ENCODE results near the gene FAM20B.

Gene FAM20B

GRCh38 chr1:179103999-179104398, 78.3 kb downstream of the FAM20B start:
- TF ChIP-seq POLR2AphosphoS5 (IDR thresholded peaks at IDR 0.05; ENCODE audit: low read depth, low read length) (no peak), TAF1 (IDR thresholded peaks at IDR 0.05; ENCODE audit: borderline replicate concordance, insufficient read depth, low read length) (no peak), SIN3A (IDR thresholded peaks at IDR 0.05; ENCODE audit: borderline replicate concordance, insufficient read depth, low read length) (no peak), REST (IDR thresholded peaks at IDR 0.05; ENCODE audit: insufficient read depth in 1 of 2, low read depth in 2 of 2, low read length in 2 of 2) (no peak), FOXP2 (optimal IDR thresholded peaks at IDR 0.05; ENCODE audit: borderline replicate concordance, extremely low read depth, extremely low read length, insufficient read depth) (no peak)

DNA sequence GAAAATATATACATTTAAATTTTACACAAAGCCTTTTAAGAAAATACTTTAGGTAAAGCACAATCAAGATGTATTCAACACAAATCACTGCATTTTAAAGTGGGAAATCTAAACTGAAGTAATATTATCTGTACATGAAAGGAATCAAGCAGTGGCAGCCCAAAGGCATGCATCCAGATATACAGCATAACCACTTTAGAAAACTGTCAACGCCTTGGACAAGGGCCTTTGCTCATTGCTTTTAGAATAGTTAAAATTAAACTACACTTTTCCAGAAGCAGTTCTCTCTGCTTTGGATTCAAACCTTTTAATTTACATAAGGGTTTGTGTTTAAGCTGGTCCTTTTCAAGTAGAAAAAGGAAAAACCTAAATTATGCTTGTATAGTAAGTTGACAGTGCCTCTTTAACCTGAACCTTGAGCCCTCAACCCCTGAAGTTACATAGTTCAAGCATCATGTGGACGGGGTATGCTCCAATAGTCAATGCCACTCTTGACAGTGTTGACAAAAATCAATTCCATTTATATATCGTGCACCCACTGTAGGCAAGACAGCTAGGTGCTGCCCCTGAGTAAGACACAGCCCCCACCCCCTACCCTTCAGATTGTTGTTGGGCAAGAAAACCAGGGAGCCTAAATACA, 79.0 kb downstream of the FAM20B start:
- TF ChIP-seq TAF1 (IDR thresholded peaks at IDR 0.05; ENCODE audit: borderline replicate concordance, insufficient read depth, low read length) (no peak), SIN3A (IDR thresholded peaks at IDR 0.05; ENCODE audit: borderline replicate concordance, insufficient read depth, low read length) (no peak), REST (IDR thresholded peaks at IDR 0.05; ENCODE audit: insufficient read depth in 1 of 2, low read depth in 2 of 2, low read length in 2 of 2) (no peak), FOXP2 (optimal IDR thresholded peaks at IDR 0.05; ENCODE audit: borderline replicate concordance, extremely low read depth, extremely low read length, insufficient read depth) (no peak), POLR2AphosphoS5 (IDR thresholded peaks at IDR 0.05; ENCODE audit: low read depth, low read length) (no peak)

- TF ChIP-seq TAF1 (IDR thresholded peaks at IDR 0.05; ENCODE audit: borderline replicate concordance, insufficient read depth, low read length) (no peak), SIN3A (IDR thresholded peaks at IDR 0.05; ENCODE audit: borderline replicate concordance, insufficient read depth, low read length) (no peak), POLR2AphosphoS5 (IDR thresholded peaks at IDR 0.05; ENCODE audit: low read depth, low read length) (no peak), FOXP2 (optimal IDR thresholded peaks at IDR 0.05; ENCODE audit: borderline replicate concordance, extremely low read depth, extremely low read length, insufficient read depth) (no peak), REST (IDR thresholded peaks at IDR 0.05; ENCODE audit: insufficient read depth in 1 of 2, low read depth in 2 of 2, low read length in 2 of 2) (no peak)
These were observed 79.7 kb downstream of the FAM20B start for GRCh38 chr1:179105393-179105792.

DNA sequence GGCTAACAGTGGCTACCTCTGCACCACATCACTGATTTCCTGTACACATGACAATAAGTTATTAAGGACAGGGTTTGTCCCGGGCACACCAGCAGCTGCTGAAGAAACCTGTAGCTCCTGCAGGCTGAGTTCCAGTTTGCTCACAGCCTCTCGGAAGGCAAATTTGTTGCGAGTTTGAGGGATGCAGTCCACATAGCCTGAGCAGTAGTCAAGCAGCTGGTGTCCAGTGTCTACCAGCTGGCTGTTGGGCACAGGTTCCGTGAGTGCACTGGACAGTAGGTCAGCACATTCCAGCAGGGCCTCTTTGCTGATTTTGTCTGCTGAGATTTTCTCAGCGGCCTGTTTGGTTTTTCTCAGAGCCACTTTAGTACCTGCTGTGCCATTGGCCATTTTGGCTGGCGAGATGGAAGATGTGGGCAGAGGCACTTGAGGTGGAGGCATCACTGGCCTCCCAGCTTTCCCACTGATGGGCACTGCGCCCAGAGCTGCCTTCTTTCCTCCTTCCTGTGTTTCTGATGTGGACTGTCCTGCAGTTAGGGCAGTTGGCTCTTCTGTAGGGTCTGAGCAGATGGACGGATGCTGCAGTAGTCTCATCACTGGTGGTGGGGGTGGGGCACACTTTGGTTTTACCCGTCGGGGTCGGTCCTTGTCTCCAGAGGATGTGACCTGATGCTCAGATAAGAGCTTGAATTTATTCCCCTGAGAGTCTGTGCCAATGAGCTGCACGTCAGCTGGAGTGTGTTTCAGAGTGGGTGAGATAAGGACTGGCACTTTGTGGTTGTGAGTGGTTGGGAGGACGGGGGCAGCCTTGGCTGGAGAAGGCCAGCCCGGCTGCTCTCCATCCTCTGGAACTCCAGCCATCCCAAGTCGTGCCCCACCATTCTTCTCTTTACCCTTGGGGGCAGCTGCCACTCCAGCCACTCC, 82.3 kb downstream of the FAM20B start:
- TF ChIP-seq FOXP2 (optimal IDR thresholded peaks at IDR 0.05; ENCODE audit: borderline replicate concordance, extremely low read depth, extremely low read length, insufficient read depth) (no peak), TAF1 (IDR thresholded peaks at IDR 0.05; ENCODE audit: borderline replicate concordance, insufficient read depth, low read length) (no peak), REST (IDR thresholded peaks at IDR 0.05; ENCODE audit: insufficient read depth in 1 of 2, low read depth in 2 of 2, low read length in 2 of 2) (no peak), SIN3A (IDR thresholded peaks at IDR 0.05; ENCODE audit: borderline replicate concordance, insufficient read depth, low read length) (no peak), POLR2AphosphoS5 (IDR thresholded peaks at IDR 0.05; ENCODE audit: low read depth, low read length) (no peak)
